DMS153 treated with DMSO at 0.1 percent for 48 hours (cell line): ENCODE data around the gene PDAP1.
A peak's percentile ranks its signal among the peaks of the same experiment; 100 is the strongest.
"Not testable (repeated sequence)": the region's sequence is repeated elsewhere in the genome, so short reads cannot be mapped to it uniquely, and the experiment has no call there.

Experiments
- DNase-seq: peaks from one replicate; lab custom pipeline; 2025; ENCODE audit not compliant: unreplicated experiment; lab: John Stamatoyannopoulos, UW

Gene PDAP1

DNA sequence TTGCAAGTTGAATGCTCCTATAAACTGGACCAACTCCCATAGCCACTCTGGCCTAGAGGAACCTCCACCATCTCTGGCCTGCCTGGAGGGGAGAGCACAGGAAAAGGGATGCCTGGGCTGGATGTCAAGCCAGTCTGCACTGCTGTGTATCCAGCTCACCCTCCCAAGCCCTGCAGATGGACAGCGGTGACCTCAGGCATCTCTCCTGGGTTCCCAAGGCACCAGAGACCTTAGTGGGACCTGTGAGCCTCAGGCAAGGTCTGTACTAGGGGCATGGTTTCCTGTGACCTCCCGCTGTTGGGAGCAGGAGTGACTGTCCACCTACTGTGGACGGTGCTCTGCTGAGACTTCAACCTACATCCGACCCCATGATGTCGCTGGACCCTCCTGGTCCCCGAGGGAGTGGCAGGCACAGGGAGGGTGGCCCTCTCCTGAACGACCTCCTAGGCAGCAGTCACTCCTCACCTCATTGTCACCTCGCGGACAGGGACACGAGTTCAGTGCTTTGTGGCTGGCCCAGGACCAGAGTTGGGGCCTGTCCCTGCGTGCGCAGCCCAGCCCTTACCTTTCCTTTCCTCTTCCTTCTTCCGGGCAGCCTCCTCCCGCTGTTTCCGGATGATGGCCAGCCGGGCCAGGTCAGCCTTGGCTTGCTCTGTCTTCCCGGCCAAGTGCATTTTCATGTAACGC, 11.0 kb downstream of the PDAP1 start:
- DNase-seq = no peak

DNA sequence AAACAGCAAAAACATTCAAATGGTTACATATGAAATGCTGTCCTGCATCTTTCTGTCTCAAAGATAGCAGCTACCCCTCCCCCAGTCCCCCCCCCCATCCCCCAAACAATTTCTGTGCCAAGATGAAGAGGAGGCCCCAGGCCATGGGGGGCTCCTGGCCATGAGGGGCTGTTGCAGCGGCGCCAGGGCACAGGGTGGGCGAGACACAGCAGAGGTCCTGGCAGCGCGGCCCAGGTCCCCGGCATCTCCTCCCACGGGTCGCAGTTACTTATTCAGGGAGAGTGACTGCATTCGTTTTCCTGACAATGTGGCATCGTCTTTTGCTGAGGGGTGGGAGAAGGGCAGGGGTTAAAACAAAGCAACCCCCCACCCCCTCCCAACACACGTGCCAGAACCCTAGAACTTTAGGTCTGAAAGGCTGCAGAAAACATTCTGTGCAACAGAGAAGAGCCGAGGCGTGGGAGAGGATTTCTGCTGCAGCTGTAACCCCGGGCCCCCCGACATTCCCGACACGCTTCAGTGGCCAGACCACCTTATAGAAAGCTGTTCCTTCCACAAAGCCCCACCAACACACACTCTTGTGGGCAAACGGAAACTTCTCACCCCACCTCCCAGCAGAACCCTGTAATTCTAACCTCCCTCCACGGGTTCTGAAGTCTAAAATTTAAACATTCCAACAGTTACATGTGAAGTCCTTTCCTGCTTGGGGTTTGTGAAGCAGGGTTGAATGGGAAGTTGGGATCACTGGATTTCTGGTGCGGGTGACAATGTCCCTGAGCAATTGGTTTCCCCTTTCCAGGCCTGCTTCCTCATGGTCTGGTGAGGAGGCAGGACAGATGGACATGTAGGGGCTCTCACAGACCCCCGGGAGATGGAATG, 11.7 kb downstream of the PDAP1 start:
- DNase-seq = no peak

GRCh38 chr7:99395616-99396327, 12.6 kb downstream of the PDAP1 start:
- no peak for DNase-seq

GRCh38 chr7:99394188-99394502, 14.3 kb downstream of the PDAP1 start:
- no peak for DNase-seq

- DNase-seq = no peak
Observed at GRCh38 chr7:99393355-99394187, 14.8 kb downstream of the PDAP1 start.

DNA sequence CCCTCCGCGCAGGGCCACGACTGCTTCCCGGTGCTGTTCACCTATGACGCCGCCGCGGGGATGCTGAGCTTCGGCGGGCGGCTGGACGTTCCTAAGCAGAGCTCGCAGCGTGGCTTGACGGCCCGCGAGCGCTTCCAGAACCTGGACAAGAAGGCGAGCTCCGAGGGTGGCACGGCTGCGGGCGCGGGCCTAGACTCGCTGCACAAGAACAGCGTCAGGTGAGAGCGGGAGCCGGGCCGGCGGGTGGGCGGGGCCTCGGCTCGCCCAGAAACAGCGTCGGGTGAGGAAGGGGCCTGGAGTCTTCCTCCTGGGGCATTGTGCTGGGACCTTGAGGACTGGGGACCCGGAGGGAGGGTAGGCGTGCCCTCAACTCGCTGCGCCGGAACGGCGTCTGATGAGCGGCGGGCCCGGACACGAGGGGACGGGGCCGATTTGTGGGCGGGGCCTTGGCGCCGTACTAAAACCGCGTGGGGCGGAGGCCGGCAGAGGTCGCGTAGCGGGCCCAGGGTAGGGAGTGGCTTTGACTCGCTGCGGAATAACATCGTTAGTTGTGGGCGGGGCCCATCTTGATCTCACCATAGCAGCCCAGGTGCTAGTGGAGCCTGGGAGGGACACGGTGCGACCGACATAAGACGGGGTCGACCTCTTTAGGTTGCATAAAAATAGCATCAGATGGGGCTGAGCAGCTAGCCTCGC, 15.6 kb downstream of the PDAP1 start:
- DNase-seq = peak; percentile 81

GRCh38 chr7:99392046-99392445, 16.4 kb downstream of the PDAP1 start:
- DNase-seq = no peak

- DNase-seq = no peak
Observed at GRCh38 chr7:99390941-99391602, 17.3 kb downstream of the PDAP1 start.

DNA sequence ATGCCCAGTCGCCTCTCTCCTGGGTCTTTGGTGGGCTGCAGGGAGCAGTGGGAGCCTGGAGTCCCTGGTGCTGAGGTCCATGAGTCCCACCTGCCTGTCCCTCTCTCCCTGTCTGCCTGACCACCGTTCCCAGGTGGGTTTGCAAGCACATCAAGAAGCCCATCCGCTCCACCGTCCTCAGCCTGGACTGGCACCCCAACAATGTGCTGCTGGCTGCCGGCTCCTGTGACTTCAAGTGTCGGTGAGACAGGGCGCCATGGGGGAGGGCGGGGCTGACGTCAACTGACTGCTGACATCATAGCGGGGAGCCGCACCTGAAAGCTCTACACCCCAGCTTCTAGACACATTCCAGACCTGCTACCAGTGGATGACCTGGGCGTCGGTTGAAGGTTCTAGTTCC, 18.6 kb downstream of the PDAP1 start:
- no peak for DNase-seq

GRCh38 chr7:99387912-99388311, 20.5 kb downstream of the PDAP1 start:
- no peak for DNase-seq

DNA sequence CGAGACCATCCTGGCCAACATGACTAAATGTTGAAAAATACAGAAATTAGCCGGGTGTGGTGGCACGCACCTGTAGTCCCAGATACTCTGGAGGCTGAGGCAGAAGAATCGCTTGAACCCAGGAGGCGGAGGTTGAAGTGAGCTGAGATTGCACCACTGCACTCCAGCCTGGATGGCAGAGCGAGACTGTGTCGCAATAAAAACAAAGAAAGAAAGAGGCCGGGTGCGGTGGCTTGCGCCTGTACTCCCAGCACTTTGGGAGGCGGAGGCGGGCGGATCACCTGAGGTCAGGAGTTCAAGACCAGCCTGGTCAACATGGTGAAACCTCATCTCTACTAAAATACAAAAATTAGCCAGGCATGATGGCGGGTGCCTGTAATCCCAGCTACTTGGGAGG, 21.2 kb downstream of the PDAP1 start:
- not testable (repeated sequence) for DNase-seq

DNA sequence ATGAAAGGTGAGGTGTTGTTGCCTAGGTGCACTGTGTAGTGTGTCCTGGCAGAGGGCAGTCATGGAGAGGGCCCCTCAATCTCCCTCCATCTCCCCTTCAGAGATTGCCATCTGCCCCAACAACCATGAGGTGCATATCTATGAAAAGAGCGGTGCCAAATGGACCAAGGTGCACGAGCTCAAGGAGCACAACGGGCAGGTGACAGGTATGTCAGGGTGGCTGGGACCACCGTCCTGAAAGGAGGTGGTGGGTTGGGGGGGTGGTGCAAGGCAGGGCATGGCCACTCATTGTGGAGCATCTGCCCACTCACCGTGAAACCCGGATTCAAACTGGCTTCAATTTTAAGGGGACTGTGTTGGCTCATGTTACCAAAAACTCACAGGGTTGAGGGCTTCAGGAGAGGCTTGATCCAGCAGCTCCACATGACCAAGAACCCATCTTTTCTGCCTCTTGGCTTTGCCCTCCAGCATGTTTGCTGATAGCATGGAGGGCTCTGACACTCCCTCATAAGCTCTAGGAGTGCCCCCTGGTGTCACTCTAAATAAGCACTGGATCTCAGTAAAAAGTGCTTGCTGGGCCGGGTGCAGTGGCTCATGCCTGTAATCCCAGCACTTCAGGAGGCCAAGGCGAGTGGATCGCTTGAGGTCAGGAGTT, 21.7 kb downstream of the PDAP1 start:
- DNase-seq = no peak

- no peak for DNase-seq
Observed at GRCh38 chr7:99385564-99385963, 22.8 kb downstream of the PDAP1 start.

- DNase-seq = no peak
Observed at GRCh38 chr7:99384523-99384922, 23.9 kb downstream of the PDAP1 start.

DNA sequence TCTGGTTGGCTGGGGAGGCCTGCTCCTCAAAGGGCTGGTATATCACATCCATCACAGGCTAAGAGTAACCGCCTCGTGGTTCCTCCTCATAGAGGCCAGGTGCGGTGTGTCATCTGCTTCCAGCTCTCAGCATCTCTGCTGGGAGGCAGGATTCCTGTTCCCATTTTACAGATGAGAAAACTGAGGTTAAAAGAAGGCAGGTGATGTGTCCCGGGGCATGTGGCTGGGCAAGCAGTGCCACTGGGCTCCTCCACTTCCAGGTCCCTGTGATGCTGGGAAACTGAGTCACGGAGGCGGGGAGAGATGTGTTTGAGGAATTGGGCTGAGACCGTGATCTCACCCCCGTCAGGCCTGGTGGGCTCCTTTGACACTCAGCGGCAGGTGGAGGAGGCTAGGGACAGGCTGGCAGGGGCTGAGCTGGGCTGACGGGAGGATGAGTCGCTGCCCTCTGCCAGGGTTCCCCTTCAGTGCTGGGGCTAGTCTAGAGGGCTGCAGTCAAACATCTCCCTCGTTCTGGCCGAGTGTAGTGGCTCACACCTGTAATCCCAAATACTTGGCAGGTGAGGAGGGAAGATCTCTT, 24.5 kb downstream of the PDAP1 start:
- DNase-seq = no peak

DNA sequence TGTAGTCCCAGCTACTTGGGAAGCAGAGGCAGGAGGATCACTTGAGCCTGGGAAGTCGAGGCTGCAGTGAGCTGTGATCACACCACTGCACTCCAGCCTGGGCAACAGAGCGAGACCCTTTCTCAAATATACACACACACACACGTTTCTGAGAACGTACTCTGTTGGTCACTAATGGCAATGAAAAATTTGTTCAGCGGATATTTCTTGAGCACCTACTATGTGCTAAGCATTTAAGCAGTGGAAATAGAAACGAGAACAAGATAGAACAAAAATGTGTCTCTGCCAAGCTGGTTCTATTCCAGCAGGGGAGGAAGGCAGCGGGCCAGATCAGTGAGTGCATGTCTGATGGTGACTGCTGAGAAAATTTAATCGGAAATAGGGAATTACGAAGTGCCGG, 25.2 kb downstream of the PDAP1 start:
- DNase-seq = no peak

DNA sequence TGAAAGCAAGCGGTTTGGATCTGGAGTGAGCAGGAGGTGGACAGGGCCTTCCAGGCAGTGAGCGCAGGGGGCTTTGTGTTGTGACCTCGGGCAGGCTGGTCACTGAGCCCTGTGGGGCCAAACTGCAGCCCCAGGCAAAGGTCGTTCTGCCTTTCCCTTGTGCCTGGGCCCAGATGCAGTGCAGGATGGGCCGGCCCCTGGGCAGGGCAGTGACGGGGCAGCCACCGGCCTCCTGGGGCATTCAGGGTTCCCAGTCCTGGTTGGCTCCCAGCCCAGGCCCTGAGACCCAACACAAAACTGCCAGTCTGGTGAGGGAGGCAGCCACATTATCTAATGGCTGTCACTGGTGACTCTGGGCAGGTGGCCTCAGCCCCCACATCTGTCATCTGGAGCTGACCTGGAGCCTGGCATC, 26.7 kb downstream of the PDAP1 start:
- no peak for DNase-seq

- DNase-seq = no peak
Observed at GRCh38 chr7:99380823-99381663, 27.4 kb downstream of the PDAP1 start.
